Measurements from ENCODE around the gene RSRC1. TPM values are rescaled to one million over a fixed set of nuclear protein-coding genes. Genes with fewer than 3 reads are reported as not detected.

The RSRC1 gene
- total RNA-seq: 19.1 and 37.1 TPM in 2 replicates

GRCh38 chr3:158109804-158110657, at the start of gene RSRC1:
Gene RSRC1 (plus strand): TSS chr3:158110089. CDS start chr3:158122105, 12,016 bp downstream.

DNA sequence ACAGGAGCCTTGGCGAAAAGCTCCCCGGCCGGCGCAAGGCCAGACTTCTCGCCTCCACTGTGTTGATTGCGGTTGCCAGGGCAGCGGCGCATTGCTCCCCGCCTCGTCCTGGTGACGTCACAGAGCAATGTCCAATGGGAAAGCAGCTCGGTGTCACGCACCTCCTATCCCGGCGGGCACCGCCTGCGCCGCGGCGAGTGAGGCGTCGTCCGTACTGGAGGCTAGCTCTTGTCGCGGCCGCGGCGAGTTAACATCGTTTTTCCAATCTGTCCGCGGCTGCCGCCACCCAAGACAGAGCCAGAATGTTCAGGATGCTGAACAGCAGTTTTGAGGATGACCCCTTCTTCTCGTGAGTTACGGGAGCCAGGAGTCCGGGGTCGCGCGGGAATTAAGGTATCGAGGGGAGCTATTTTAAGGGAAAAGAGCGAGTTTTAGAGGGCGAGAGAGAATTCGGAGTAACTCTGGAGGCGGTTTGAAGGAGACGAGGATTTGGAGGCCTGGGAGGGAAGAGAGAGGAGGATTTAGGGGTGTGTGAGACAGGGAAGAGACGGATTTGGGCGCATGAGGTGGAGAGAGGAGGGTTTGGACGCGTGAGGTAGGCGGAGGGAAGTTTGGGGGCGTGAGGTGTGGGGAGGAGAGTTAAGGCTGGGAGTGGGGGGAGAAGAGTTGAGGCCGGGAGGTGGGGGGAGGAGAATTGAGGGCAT, 461.3 kb downstream of the RSRC1 start, which contains the start of gene MLF1:
Gene MLF1, plus strand, starts transcription at position 196 of the 704 bp plus-strand sequence. Its CDS starts 107 bp downstream, at position 303.

Other genes starting within 250 kb of the RSRC1 start
- gene SHOX2, start 3.7 kb upstream of the RSRC1 start, total RNA-seq: 2.7 and 4.2 TPM in 2 replicates